Ectodermal cell (in vitro differentiated cells): Measurements from ENCODE around the gene MTMR4.
"Not testable (repeated sequence)": the region's sequence is repeated elsewhere in the genome, so short reads cannot be mapped to it uniquely, and the experiment has no call there.

Source experiments
- H3K27ac ChIP-seq: 2 replicates; pipeline ENCODE4 v1.7.0; 2013; ENCODE audit warnings: mild to moderate bottlenecking, low read depth, low read length; ENCODE audit not compliant: insufficient read depth, poor library complexity, severe bottlenecking
- H3K27me3 ChIP-seq: 2 replicates; pipeline ENCODE4 v1.7.0; 2013; ENCODE audit warnings: mild to moderate bottlenecking, low read length; ENCODE audit not compliant: insufficient read depth, control insufficient read depth, poor library complexity, severe bottlenecking
- H3K36me3 ChIP-seq: one replicate; pipeline ENCODE4 v1.7.0; 2013; ENCODE audit warnings: low read length; ENCODE audit not compliant: control insufficient read depth, insufficient read depth
- H3K4me1 ChIP-seq: one replicate; pipeline ENCODE4 v1.7.0; 2013; ENCODE audit warnings: low read length; ENCODE audit not compliant: control insufficient read depth, insufficient read depth
- H3K4me3 ChIP-seq: 2 replicates; pipeline ENCODE4 v1.7.0; 2013; ENCODE audit warnings: low read depth, low read length, control low read depth; ENCODE audit not compliant: insufficient read depth
- H3K9me3 ChIP-seq: 2 replicates; pipeline ENCODE4 v1.7.0; 2013; ENCODE audit warnings: mild to moderate bottlenecking, low read length, moderate library complexity; ENCODE audit not compliant: control insufficient read depth
- WGBS, 2 experiments: methylation state at CpG; one replicate each; pipeline ENCODE4 v1.1.7; 2013; ENCODE audit warnings: missing lambda C conversion rate in 2 of 2; 5-methylcytosine and 5-hydroxymethylcytosine counted together

Gene MTMR4

DNA sequence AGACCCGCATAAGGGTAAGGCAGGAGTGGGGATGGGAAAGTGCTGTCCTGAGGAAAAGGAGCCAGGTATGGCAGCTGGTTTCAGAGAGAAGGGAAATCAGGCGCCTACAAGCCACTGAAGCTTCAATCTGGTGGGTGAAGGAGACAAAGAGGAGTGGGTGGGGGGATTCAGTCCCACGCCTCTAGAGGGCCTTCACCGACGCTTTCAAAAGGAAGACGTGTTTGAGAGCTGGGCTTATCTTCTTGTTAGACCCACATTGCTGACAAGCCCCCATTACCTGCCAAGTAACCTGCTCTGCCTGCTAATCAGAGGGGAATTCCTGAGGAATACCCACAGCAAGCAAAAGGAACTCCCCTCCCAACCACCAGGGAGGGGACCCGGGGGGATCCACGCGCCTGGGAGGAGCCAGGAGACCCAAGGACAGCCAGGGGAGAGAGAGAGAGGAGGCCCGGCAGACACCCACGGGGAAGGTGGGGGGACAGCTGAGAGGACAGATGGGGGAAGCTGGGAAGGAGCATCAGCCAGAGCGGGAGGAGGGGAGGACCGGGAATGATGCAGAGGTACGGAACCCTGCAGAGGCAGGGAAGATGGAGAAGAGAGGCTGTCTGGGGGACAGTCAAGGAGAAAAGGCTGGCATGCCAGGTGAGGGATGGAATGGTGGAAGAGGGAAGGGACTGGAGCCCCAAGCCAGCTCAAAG, 1.0 kb downstream of the MTMR4 start:
- Histone ChIP-seq H3K27ac (no peak overlapping the region), H3K4me3 (peak overlapping the region; percentile 85), H3K36me3 (peaks cover 27% of the 10 kb centered on the region), H3K9me3 (no peaks in the 10 kb centered on the region), H3K27me3 (no peaks in the 10 kb centered on the region), H3K4me1 (peaks cover 23% of the 10 kb centered on the region)
- 26 to 30% methylated on average over 14 of the region's 14 CpGs for WGBS, 2 experiments

DNA sequence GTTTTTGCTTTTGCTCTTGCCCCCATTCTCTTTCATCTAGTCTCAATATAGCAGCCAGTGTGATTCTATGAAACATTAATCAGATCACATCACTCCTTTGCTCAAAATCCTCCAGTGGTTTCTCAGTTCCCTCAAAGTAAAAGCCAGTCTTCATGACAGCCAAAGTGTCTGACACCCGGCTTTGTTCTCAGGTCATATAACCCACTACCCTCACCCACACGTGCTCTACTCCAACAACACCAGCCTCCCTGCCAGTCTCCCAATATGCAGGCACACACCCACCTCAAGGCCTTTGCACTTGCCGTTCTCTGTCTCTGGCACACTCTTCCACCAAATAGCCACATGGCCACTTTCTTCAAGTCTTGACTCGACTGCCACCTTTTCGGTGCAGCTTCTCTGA, 4.4 kb downstream of the MTMR4 start:
- no peaks in the 10 kb centered on the region for H3K27me3 ChIP-seq
- no peaks in the 10 kb centered on the region for H3K9me3 ChIP-seq
- peaks cover 14% of the 10 kb centered on the region for H3K4me1 ChIP-seq
- no peak overlapping the region for H3K27ac ChIP-seq
- no peak overlapping the region for H3K4me3 ChIP-seq
- 88 to 92% methylated on average over 5 of the region's 5 CpGs for WGBS, 2 experiments
- peaks cover 43% of the 10 kb centered on the region for H3K36me3 ChIP-seq

DNA sequence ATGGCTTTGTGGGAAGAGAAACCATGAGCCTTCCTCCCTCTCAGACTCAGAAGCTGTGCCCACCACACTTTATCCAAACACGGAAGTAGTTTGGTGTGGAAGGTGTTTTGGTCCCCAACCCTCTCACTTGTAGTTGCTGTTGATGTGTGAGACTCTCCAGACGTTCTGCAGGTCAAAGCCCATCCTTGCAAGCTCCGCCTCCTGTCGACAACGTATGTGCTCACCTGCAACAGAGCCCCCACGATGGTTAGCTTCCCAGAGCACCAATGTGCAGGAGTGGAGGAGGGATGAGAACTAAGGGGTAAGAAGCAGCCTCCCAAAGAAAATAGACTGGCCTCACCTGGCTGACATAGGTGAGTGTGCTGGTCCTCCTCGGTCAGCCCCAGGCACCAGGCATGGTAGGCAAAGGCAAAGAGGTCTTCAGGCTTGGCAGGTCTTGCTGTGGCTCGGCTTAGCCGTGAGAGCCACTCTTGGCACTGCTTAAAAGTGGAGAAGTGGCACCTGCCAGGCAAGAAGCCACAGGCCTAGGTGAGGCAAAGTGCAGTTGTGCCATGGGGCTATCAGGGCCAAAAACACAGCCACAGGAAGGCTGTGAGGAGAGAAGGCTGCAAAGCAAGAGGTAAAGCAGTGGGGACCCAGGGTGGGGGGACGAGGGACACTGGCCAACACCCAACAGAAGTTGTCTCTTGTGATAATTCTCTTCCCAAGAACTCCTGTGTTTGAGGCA, 5.9 kb downstream of the MTMR4 start:
- no peak overlapping the region for H3K4me3 ChIP-seq
- 92 to 95% methylated on average over 10 of the region's 10 CpGs for WGBS, 2 experiments
- peaks cover 57% of the 10 kb centered on the region for H3K36me3 ChIP-seq
- no peaks in the 10 kb centered on the region for H3K27me3 ChIP-seq
- H3K9me3 ChIP-seq, result no peaks in the 10 kb centered on the region
- no peak overlapping the region for H3K27ac ChIP-seq
- peaks cover 8% of the 10 kb centered on the region for H3K4me1 ChIP-seq

- 95 to 96% methylated on average over 13 of the region's 13 CpGs for WGBS, 2 experiments
- no peaks in the 10 kb centered on the region for H3K4me1 ChIP-seq
Observed at GRCh38 chr17:58507123-58507634, 7.3 kb downstream of the MTMR4 start.

GRCh38 chr17:58506354-58507080, 7.9 kb downstream of the MTMR4 start:
- H3K4me3 ChIP-seq, result no peak overlapping the region
- H3K27ac ChIP-seq, result no peak overlapping the region
- whole genome bisulfite sequencing, 2 experiments, result 96 to 97% methylated on average over 7 of the region's 7 CpGs
- no peaks in the 10 kb centered on the region for H3K4me1 ChIP-seq
- H3K27me3 ChIP-seq, result no peaks in the 10 kb centered on the region
- H3K9me3 ChIP-seq, result no peaks in the 10 kb centered on the region
- H3K36me3 ChIP-seq, result peaks cover 60% of the 10 kb centered on the region

More at GRCh38 chr17:58507123-58507634, 7.3 kb downstream of the MTMR4 start:
- Histone ChIP-seq H3K4me3 (no peak overlapping the region), H3K27me3 (no peaks in the 10 kb centered on the region), H3K27ac (no peak overlapping the region), H3K9me3 (no peaks in the 10 kb centered on the region), H3K36me3 (peaks cover 60% of the 10 kb centered on the region)

GRCh38 chr17:58504826-58505351, 9.5 kb downstream of the MTMR4 start:
- no peaks in the 10 kb centered on the region for H3K4me1 ChIP-seq
- H3K27ac ChIP-seq, result no peak overlapping the region
- no peaks in the 10 kb centered on the region for H3K9me3 ChIP-seq
- H3K36me3 ChIP-seq, result peaks cover 53% of the 10 kb centered on the region
- H3K27me3 ChIP-seq, result no peaks in the 10 kb centered on the region
- WGBS, 2 experiments, result 92 to 93% methylated on average over 10 to 11 of the region's 11 CpGs
- no peak overlapping the region for H3K4me3 ChIP-seq

- Histone ChIP-seq H3K27ac (no peak overlapping the region), H3K4me1 (no peaks in the 10 kb centered on the region), H3K4me3 (no peak overlapping the region), H3K36me3 (peaks cover 51% of the 10 kb centered on the region), H3K27me3 (no peaks in the 10 kb centered on the region), H3K9me3 (no peaks in the 10 kb centered on the region)
- WGBS, 2 experiments, result 95 to 96% methylated on average over 8 of the region's 8 CpGs
Observed at GRCh38 chr17:58503866-58504265, 10.6 kb downstream of the MTMR4 start.

- not testable (repeated sequence) for H3K4me3 ChIP-seq, H3K27ac ChIP-seq, H3K9me3 ChIP-seq, H3K4me1 ChIP-seq, H3K27me3 ChIP-seq
- WGBS, 2 experiments, result 88 to 93% methylated on average over 6 of the region's 6 CpGs
- peaks cover 47% of the 10 kb centered on the region for H3K36me3 ChIP-seq
Observed at GRCh38 chr17:58503134-58503533, 11.3 kb downstream of the MTMR4 start.

GRCh38 chr17:58501451-58501850, 13.0 kb downstream of the MTMR4 start:
- Histone ChIP-seq H3K4me3 (no peak overlapping the region), H3K36me3 (peaks cover 33% of the 10 kb centered on the region), H3K9me3 (no peaks in the 10 kb centered on the region), H3K27ac (no peak overlapping the region), H3K27me3 (no peaks in the 10 kb centered on the region), H3K4me1 (no peaks in the 10 kb centered on the region)
- 91 to 98% methylated on average over 2 of the region's 7 CpGs for WGBS, 2 experiments
